ENCODE data around the gene RNF14. TPM values are rescaled to one million over a fixed set of nuclear protein-coding genes. Genes with fewer than 3 reads are reported as not detected.

The RNF14 gene
- total and polyA plus RNA-seq, 12 donors: 20.3 to 130 (median 100) TPM

DNA sequence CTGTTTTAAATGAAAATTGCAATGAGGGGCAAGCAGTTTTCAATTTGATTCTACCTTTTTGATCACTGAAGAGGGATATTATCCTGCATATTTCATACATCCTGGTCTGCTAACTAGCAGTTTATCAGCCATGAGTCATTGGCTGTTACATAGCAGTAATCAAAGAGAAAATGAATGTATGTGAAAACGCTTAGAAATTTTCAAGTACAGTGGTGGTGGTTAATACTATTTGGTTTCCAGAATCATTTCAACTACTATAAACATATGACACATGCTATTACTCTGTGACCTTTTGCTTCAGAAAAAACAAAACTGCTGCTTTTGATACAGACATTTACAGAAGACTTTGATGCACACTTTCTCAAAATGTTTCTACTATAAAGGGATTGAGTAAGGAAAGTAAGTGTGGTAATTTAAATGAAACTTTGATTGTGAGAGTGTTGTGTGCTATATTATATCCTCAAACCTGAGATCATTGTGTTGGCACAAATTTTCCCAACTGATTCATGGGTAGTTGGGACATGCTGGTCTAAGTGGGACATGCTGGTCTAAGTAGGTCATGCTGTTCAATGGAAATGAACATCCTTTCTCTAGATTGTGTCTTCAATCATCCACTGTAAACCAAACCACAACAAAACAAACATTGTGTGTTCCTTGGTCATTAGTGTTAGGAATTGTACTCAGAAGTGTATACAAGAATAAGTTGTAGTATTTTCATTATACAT is 5.1 kb downstream of the RNF14 start:
- 81 to 90% methylated on average over 1 of the region's 1 CpG for WGBS, 2 donors
- no peak for ATAC-seq
- intact Hi-C loops (cut with DNase I): no loop called here
- no peaks in the 10 kb centered on the region for H3K27me3 ChIP-seq
- H3K9me3 ChIP-seq: no peaks in the 10 kb centered on the region
- H3K27ac ChIP-seq: no peak overlapping the region
- no peak overlapping the region for H3K4me3 ChIP-seq
- peaks cover 0 to 86% (median 25%) of the 10 kb centered on the region in 9 donors for H3K36me3 ChIP-seq
- peaks cover 0 to 70% (median 35%) of the 10 kb centered on the region in 9 donors for H3K4me1 ChIP-seq
- TF ChIP-seq, protein P1, sequence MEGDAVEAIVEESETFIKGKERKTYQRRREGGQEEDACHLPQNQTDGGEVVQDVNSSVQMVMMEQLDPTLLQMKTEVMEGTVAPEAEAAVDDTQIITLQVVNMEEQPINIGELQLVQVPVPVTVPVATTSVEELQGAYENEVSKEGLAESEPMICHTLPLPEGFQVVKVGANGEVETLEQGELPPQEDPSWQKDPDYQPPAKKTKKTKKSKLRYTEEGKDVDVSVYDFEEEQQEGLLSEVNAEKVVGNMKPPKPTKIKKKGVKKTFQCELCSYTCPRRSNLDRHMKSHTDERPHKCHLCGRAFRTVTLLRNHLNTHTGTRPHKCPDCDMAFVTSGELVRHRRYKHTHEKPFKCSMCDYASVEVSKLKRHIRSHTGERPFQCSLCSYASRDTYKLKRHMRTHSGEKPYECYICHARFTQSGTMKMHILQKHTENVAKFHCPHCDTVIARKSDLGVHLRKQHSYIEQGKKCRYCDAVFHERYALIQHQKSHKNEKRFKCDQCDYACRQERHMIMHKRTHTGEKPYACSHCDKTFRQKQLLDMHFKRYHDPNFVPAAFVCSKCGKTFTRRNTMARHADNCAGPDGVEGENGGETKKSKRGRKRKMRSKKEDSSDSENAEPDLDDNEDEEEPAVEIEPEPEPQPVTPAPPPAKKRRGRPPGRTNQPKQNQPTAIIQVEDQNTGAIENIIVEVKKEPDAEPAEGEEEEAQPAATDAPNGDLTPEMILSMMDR (IDR thresholded peaks at IDR 0.05): no peak
- no peak for DNase-seq

DNA sequence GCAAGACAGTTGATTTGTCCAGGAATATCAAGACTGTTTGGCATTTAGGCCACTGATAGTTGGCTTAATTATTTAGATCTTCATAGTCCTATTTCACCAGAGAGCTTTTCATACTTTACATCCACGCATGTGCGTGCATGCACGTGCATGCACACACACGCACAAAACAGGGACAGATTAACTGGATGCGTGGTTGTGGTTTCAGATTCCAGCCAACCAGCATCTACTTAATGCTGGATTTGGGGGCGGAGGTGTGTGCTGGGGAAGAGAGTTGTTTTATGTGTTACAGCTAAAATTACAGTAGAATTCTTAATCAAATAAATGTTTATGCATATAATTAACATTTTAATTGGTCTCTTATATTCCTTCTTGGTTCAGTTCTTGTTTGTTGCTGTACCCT is 7.3 kb downstream of the RNF14 start:
- Histone ChIP-seq H3K27ac (no peak overlapping the region), H3K4me3 (no peak overlapping the region), H3K27me3 (no peaks in the 10 kb centered on the region), H3K4me1 (peaks cover 0 to 54% (median 18%) of the 10 kb centered on the region in 9 donors), H3K36me3 (peaks cover 0 to 100% (median 45%) of the 10 kb centered on the region in 9 donors), H3K9me3 (no peaks in the 10 kb centered on the region)
- WGBS, 2 donors: 93 to 96% methylated on average over 6 of the region's 6 CpGs
- ATAC-seq: no peak
- intact Hi-C loops (cut with DNase I): no loop called here
- TF ChIP-seq, protein P1 (IDR thresholded peaks at IDR 0.05): no peak
- no peak for DNase-seq

DNA sequence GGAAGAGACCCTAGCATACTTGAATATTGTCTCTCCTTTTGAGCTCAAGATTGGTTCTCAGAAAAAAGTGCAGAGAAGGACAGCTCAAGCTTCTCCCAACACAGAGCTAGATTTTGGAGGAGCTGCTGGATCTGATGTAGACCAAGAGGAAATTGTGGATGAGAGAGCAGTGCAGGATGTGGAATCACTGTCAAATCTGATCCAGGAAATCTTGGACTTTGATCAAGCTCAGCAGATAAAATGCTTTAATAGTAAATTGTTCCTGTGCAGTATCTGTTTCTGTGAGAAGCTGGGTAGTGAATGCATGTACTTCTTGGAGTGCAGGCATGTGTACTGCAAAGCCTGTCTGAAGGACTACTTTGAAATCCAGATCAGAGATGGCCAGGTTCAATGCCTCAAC is 9.5 kb downstream of the RNF14 start:
- TF ChIP-seq, protein P1 (IDR thresholded peaks at IDR 0.05): no peak
- no peak overlapping the region for H3K4me3 ChIP-seq
- DNase-seq (no peak), ATAC-seq (peak in 1 of 8 donors; percentile 49)
- no peaks in the 10 kb centered on the region for H3K27me3 ChIP-seq
- H3K9me3 ChIP-seq: no peaks in the 10 kb centered on the region
- intact Hi-C loops (cut with DNase I): no loop called here
- H3K36me3 ChIP-seq: peaks cover 0 to 100% (median 53%) of the 10 kb centered on the region in 9 donors
- peaks cover 0 to 42% (median 16%) of the 10 kb centered on the region in 9 donors for H3K4me1 ChIP-seq
- H3K27ac ChIP-seq: peak overlapping the region in 1 of 10 donors; percentile 2

- Histone ChIP-seq H3K4me3 (no peak overlapping the region), H3K36me3 (peaks cover 0 to 100% (median 75%) of the 10 kb centered on the region in 9 donors), H3K9me3 (no peaks in the 10 kb centered on the region), H3K4me1 (peaks cover 0 to 12% (median 10%) of the 10 kb centered on the region in 9 donors), H3K27me3 (no peaks in the 10 kb centered on the region), H3K27ac (no peak overlapping the region)
- TF ChIP-seq, protein P1 (IDR thresholded peaks at IDR 0.05): no peak
- ATAC-seq (no peak), DNase-seq (no peak)
- 46% methylated on average over 2 of the region's 2 CpGs for WGBS, 2 donors
- intact Hi-C loops (cut with DNase I): no loop called here
Measured at GRCh38 chr5:141982626-141983025, 13.7 kb downstream of the RNF14 start.

All from heart right ventricle (tissue), 16 donors.